ENCODE results near the gene POU6F1.

Gene POU6F1

GRCh38 chr12:51197736-51198567, 19.9 kb downstream of the POU6F1 start:
- no peak for DNase-seq

GRCh38 chr12:51196547-51196946, 21.3 kb downstream of the POU6F1 start:
- no peak for DNase-seq

- no peak for DNase-seq
Observed at GRCh38 chr12:51195841-51196240, 22.0 kb downstream of the POU6F1 start.

- DNase-seq: no peak
Observed at GRCh38 chr12:51192284-51192671, 25.6 kb downstream of the POU6F1 start.

- DNase-seq: no peak
Observed at GRCh38 chr12:51191516-51192283, 26.2 kb downstream of the POU6F1 start.

- no peak for DNase-seq
Observed at GRCh38 chr12:51190820-51191219, 27.0 kb downstream of the POU6F1 start.

GRCh38 chr12:51189790-51190355, 28.0 kb downstream of the POU6F1 start:
- DNase-seq: no peak

- peak in 2 of 4 experiments; percentile 11 to 21 for DNase-seq
Observed at GRCh38 chr12:51188359-51189051, 29.4 kb downstream of the POU6F1 start.

- no peak for DNase-seq
Observed at GRCh38 chr12:51187370-51187987, 30.4 kb downstream of the POU6F1 start.

- peak; percentile 9 to 60 (median 42) for DNase-seq
Observed at GRCh38 chr12:51186465-51187085, 31.3 kb downstream of the POU6F1 start.

- no peak for DNase-seq
Observed at GRCh38 chr12:51185171-51185717, 32.6 kb downstream of the POU6F1 start.

- DNase-seq: no peak
Observed at GRCh38 chr12:51183816-51184215, 34.0 kb downstream of the POU6F1 start.

- no peak for DNase-seq
Observed at GRCh38 chr12:51183349-51183748, 34.5 kb downstream of the POU6F1 start.

GRCh38 chr12:51181558-51181957, 36.3 kb downstream of the POU6F1 start:
- no peak for DNase-seq

- no peak for DNase-seq
Observed at GRCh38 chr12:51177897-51178296, 40.0 kb downstream of the POU6F1 start.

- DNase-seq: no peak
Observed at GRCh38 chr12:51174501-51174900, 43.4 kb downstream of the POU6F1 start.

GRCh38 chr12:51172515-51173431, 45.1 kb downstream of the POU6F1 start, which contains the start of gene TFCP2:
TFCP2 (minus strand) TSS chr12:51173135; CDS start chr12:51172422, 713 bp downstream.
- peak; percentile 96 to 99 (median 98) for DNase-seq

GRCh38 chr12:51171884-51172514, 45.9 kb downstream of the POU6F1 start:
- peak; percentile 24 to 62 (median 46) for DNase-seq

- no peak for DNase-seq
Observed at GRCh38 chr12:51163795-51164194, 54.1 kb downstream of the POU6F1 start.

GRCh38 chr12:51162217-51162616, 55.6 kb downstream of the POU6F1 start:
- no peak for DNase-seq
